Tibial artery (tissue), 4 donors: Measurements from ENCODE around the gene BACH1.

Experiments used
- DNase-seq, 2 donors: peaks; one replicate each; pipeline ENCODE4 v3.0.0-alpha.2; 2019
- H3K27ac ChIP-seq, 2 donors: fragments of 200-600 bp; sonication (generic) in 1 of 2; 1 replicate in 1 of 2; 2 replicates in 1 of 2; pipeline ENCODE4 v1.5.1; 2018 to 2019; ENCODE audit warnings: mild to moderate bottlenecking in 1 of 2
- H3K27me3 ChIP-seq, 2 donors: fragments of 200-600 bp; sonication (generic) in 1 of 2; one replicate each; pipeline versions ENCODE4 v1.5.1 to v1.6.0; 2016 to 2019
- H3K36me3 ChIP-seq, 3 donors: fragments of 200-600 bp; sonication (generic) in 2 of 3; one replicate each; pipeline ENCODE4 v1.5.1; 2016 to 2019; ENCODE audit warnings: mild to moderate bottlenecking in 2 of 3
- H3K4me1 ChIP-seq, 4 donors: fragments of 200-600 bp; sonication (generic) in 2 of 4; 1 replicate in 3 of 4; 2 replicates in 1 of 4; pipeline ENCODE4 v1.5.1; 2016 to 2019
- H3K4me3 ChIP-seq, 2 donors: fragments of 200-600 bp; sonication (generic) in 1 of 2; 1 replicate in 1 of 2; 2 replicates in 1 of 2; pipeline ENCODE4 v1.5.1; 2018 to 2019; ENCODE audit warnings: mild to moderate bottlenecking in 2 of 2
- H3K9me3 ChIP-seq, 3 donors: fragments of 200-600 bp; sonication (generic) in 1 of 3; one replicate each; pipeline ENCODE4 v1.5.1; 2016 to 2019
- CTCF ChIP-seq, 2 experiments: fragments of 200-600 bp in 1 of 2; fragments of 450-650 bp in 1 of 2; IDR thresholded peaks; one replicate each; pipeline ENCODE4 v1.5.1; 2017 to 2019; ENCODE audit warnings: antibody characterized with exemption in 2 of 2, mild to moderate bottlenecking in 1 of 2, moderate library complexity in 1 of 2
- intact Hi-C: fragments of 100-400 bp; cut with DNase I; formaldehyde crosslinking; loops from one replicate; pipeline ENCODE4 v1.15.0; 2023; ENCODE audit warnings: low total_unique reads

The BACH1 gene

GRCh38 chr21:29318354-29318753, 19.6 kb downstream of the BACH1 start:
- no peak for DNase-seq

GRCh38 chr21:29320031-29320430, 21.3 kb downstream of the BACH1 start:
- peaks cover 0 to 50% (median 17%) of the 10 kb centered on the region in 4 donors for H3K4me1 ChIP-seq
- intact Hi-C loops: no loop called here
- no peak overlapping the region for H3K4me3 ChIP-seq
- H3K27me3 ChIP-seq: no peaks in the 10 kb centered on the region
- no peak overlapping the region for H3K27ac ChIP-seq
- H3K36me3 ChIP-seq: peaks cover 3 to 20% (median 10%) of the 10 kb centered on the region in 3 donors
- DNase-seq: no peak
- H3K9me3 ChIP-seq: no peaks in the 10 kb centered on the region
- TF ChIP-seq CTCF (IDR thresholded peaks at IDR 0.05): no peak

More at GRCh38 chr21:29318354-29318753, 19.6 kb downstream of the BACH1 start:
- no peak overlapping the region for H3K27ac ChIP-seq
- peaks cover 0 to 67% (median 17%) of the 10 kb centered on the region in 4 donors for H3K4me1 ChIP-seq
- peaks cover 3 to 14% (median 10%) of the 10 kb centered on the region in 3 donors for H3K36me3 ChIP-seq
- intact Hi-C loops: no loop called here
- H3K27me3 ChIP-seq: no peaks in the 10 kb centered on the region
- TF ChIP-seq CTCF (IDR thresholded peaks at IDR 0.05): no peak
- no peak overlapping the region for H3K4me3 ChIP-seq
- H3K9me3 ChIP-seq: no peaks in the 10 kb centered on the region

- Histone ChIP-seq H3K36me3 (peaks cover 4 to 23% (median 10%) of the 10 kb centered on the region in 3 donors), H3K9me3 (no peaks in the 10 kb centered on the region), H3K4me1 (peaks cover 0 to 40% (median 8%) of the 10 kb centered on the region in 4 donors), H3K27ac (no peak overlapping the region), H3K27me3 (no peaks in the 10 kb centered on the region), H3K4me3 (no peak overlapping the region)
- DNase-seq: no peak
- intact Hi-C loops: no loop called here
- no peak for TF ChIP-seq CTCF (IDR thresholded peaks at IDR 0.05)
Measured at GRCh38 chr21:29321217-29321616, 22.5 kb downstream of the BACH1 start.

- no peak overlapping the region for H3K27ac ChIP-seq
- no peaks in the 10 kb centered on the region for H3K27me3 ChIP-seq
- no peak overlapping the region for H3K4me3 ChIP-seq
- no peak for TF ChIP-seq CTCF (IDR thresholded peaks at IDR 0.05)
- intact Hi-C loops: no loop called here
- H3K4me1 ChIP-seq: peaks cover 0 to 30% (median 8%) of the 10 kb centered on the region in 4 donors
- DNase-seq: no peak
- H3K9me3 ChIP-seq: no peaks in the 10 kb centered on the region
- peaks cover 9 to 33% (median 18%) of the 10 kb centered on the region in 3 donors for H3K36me3 ChIP-seq
Measured at GRCh38 chr21:29321932-29322928, 23.5 kb downstream of the BACH1 start.

- no peaks in the 10 kb centered on the region for H3K9me3 ChIP-seq
- no peak for TF ChIP-seq CTCF (IDR thresholded peaks at IDR 0.05)
- H3K4me3 ChIP-seq: no peak overlapping the region
- peaks cover 0 to 21% (median 4%) of the 10 kb centered on the region in 4 donors for H3K4me1 ChIP-seq
- DNase-seq: no peak
- no peak overlapping the region for H3K27ac ChIP-seq
- intact Hi-C loops: no loop called here
- peaks cover 12 to 38% (median 25%) of the 10 kb centered on the region in 3 donors for H3K36me3 ChIP-seq
- H3K27me3 ChIP-seq: no peaks in the 10 kb centered on the region
Measured at GRCh38 chr21:29323189-29323588, 24.5 kb downstream of the BACH1 start.
